Measurements from ENCODE around the gene KIAA1755. TPM values are rescaled to one million over a fixed set of nuclear protein-coding genes. Genes with fewer than 3 reads are reported as not detected.

Gene KIAA1755
- total RNA-seq, 4 donors from 2014 or later, result 0.17 to 0.88 (median 0.46) TPM; not detected in 1

- TF ChIP-seq CTCF (IDR thresholded peaks at IDR 0.05), result no peak
- DNase-seq (ENCODE audit: low spot score in 2 of 2), result no peak
- H3K4me3 ChIP-seq (ENCODE audit: low read depth, poor library complexity, severe bottlenecking), result no peak overlapping the region
- WGBS, 2 donors, result 84 to 85% methylated on average over 10 of the region's 10 CpGs
- intact Hi-C loops (cut with DNase I; ENCODE audit: low total_unique reads), result loop anchor here (5.0 to 10.0 kb wide), 2 partner anchors 90 to 167 kb away; no protein-coding TSS in a partner anchor
Measured at GRCh38 chr20:38224531-38224930, 36.0 kb downstream of the KIAA1755 start.

GRCh38 chr20:38223743-38224100 is 36.8 kb downstream of the KIAA1755 start:
- H3K4me3 ChIP-seq (ENCODE audit: low read depth, poor library complexity, severe bottlenecking), result no peak overlapping the region
- TF ChIP-seq CTCF (IDR thresholded peaks at IDR 0.05), result no peak
- TF ChIP-seq POLR2A (IDR thresholded peaks at IDR 0.05), result no peak
- WGBS, 2 donors, result 90 to 93% methylated on average over 3 of the region's 3 CpGs
- DNase-seq (ENCODE audit: low spot score in 2 of 2), result no peak
- intact Hi-C loops (cut with DNase I; ENCODE audit: low total_unique reads), result loop anchor here (5.0 to 10.0 kb wide), 2 partner anchors 91 to 166 kb away; no protein-coding TSS in a partner anchor

GRCh38 chr20:38222923-38223742 is 37.4 kb downstream of the KIAA1755 start:
- H3K4me3 ChIP-seq (ENCODE audit: low read depth, poor library complexity, severe bottlenecking), result no peak overlapping the region
- 68 to 73% methylated on average over 7 of the region's 7 CpGs for WGBS, 2 donors
- intact Hi-C loops (cut with DNase I; ENCODE audit: low total_unique reads), result loop anchor here (5.0 to 10.0 kb wide), 2 partner anchors 92 to 166 kb away; no protein-coding TSS in a partner anchor
- no peak for TF ChIP-seq CTCF (IDR thresholded peaks at IDR 0.05)
- TF ChIP-seq POLR2A (IDR thresholded peaks at IDR 0.05), result no peak
- DNase-seq (ENCODE audit: low spot score in 2 of 2), result no peak

- H3K4me3 ChIP-seq (ENCODE audit: low read depth, poor library complexity, severe bottlenecking), result no peak overlapping the region
- intact Hi-C loops (cut with DNase I; ENCODE audit: low total_unique reads), result loop anchor here (5.0 to 10.0 kb wide), 2 partner anchors 92 to 165 kb away; no protein-coding TSS in a partner anchor
- TF ChIP-seq POLR2A (IDR thresholded peaks at IDR 0.05) (no peak), CTCF (IDR thresholded peaks at IDR 0.05) (peak in 1 of 3 donors; percentile 50)
- peak in 1 of 2 donors; percentile 46 for DNase-seq (ENCODE audit: low spot score in 2 of 2)
- WGBS, 2 donors, result 50 to 55% methylated on average over 12 of the region's 12 CpGs
Measured at GRCh38 chr20:38222231-38222922, 38.2 kb downstream of the KIAA1755 start.

GRCh38 chr20:38221119-38221589 is 39.4 kb downstream of the KIAA1755 start:
- TF ChIP-seq CTCF (IDR thresholded peaks at IDR 0.05) (peak in 1 of 3 donors; percentile 81), POLR2A (IDR thresholded peaks at IDR 0.05) (no peak)
- 12 to 15% methylated on average over 11 of the region's 11 CpGs for WGBS, 2 donors
- H3K4me3 ChIP-seq (ENCODE audit: low read depth, poor library complexity, severe bottlenecking), result no peak overlapping the region
- peak; percentile 32 to 90 for DNase-seq (ENCODE audit: low spot score in 2 of 2)
- intact Hi-C loops (cut with DNase I; ENCODE audit: low total_unique reads), result loop anchor here (5.0 to 10.0 kb wide), 2 partner anchors 94 to 164 kb away; no protein-coding TSS in a partner anchor
